ENCODE data around the gene NCK1.

DNA sequence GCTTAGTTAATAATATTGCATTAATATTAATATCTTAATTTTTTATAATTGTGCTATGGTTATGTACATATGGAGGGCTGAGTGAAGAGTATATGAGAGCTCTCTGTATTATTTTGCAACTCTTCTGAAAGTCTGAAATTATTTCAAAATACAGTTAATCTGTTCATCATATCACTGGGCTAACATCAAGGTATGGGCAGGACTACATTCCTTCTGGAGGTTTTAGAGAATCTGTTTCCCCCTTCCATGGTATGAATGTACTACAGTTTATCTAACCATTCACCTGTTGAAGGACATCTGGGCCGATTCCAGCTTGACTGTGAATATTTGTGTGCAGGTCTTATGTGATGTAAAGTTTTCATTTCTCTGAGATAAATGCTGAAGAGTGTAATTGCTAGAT, 100.9 kb downstream of the NCK1 start:
- no peak for TF ChIP-seq TAF1 (IDR thresholded peaks at IDR 0.05; ENCODE audit: borderline replicate concordance, insufficient read depth, low read length)
- TF ChIP-seq SIN3A (IDR thresholded peaks at IDR 0.05; ENCODE audit: borderline replicate concordance, insufficient read depth, low read length), result no peak
- TF ChIP-seq, protein P1, sequence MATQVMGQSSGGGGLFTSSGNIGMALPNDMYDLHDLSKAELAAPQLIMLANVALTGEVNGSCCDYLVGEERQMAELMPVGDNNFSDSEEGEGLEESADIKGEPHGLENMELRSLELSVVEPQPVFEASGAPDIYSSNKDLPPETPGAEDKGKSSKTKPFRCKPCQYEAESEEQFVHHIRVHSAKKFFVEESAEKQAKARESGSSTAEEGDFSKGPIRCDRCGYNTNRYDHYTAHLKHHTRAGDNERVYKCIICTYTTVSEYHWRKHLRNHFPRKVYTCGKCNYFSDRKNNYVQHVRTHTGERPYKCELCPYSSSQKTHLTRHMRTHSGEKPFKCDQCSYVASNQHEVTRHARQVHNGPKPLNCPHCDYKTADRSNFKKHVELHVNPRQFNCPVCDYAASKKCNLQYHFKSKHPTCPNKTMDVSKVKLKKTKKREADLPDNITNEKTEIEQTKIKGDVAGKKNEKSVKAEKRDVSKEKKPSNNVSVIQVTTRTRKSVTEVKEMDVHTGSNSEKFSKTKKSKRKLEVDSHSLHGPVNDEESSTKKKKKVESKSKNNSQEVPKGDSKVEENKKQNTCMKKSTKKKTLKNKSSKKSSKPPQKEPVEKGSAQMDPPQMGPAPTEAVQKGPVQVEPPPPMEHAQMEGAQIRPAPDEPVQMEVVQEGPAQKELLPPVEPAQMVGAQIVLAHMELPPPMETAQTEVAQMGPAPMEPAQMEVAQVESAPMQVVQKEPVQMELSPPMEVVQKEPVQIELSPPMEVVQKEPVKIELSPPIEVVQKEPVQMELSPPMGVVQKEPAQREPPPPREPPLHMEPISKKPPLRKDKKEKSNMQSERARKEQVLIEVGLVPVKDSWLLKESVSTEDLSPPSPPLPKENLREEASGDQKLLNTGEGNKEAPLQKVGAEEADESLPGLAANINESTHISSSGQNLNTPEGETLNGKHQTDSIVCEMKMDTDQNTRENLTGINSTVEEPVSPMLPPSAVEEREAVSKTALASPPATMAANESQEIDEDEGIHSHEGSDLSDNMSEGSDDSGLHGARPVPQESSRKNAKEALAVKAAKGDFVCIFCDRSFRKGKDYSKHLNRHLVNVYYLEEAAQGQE (IDR thresholded peaks at IDR 0.05; ENCODE audit: insufficient read depth in 1 of 2, low read depth in 2 of 2, low read length in 2 of 2), result no peak
- TF ChIP-seq POLR2AphosphoS5 (IDR thresholded peaks at IDR 0.05; ENCODE audit: low read depth, low read length), result no peak
